GM10266 (cell line): Measurements from ENCODE around the gene FOS.

Experiments used
- DNase-seq: peaks from one replicate; pipeline ENCODE4 v3.0.0; 2012; ENCODE audit errors: extremely low spot score
- TF ChIP-seq, protein P1 (sequence below): IDR thresholded peaks from 2 replicates; pipeline ENCODE4 v1.5.1; 2012; ENCODE audit warnings: mild to moderate bottlenecking, low read depth; ENCODE audit not compliant: control insufficient read depth, insufficient read depth; ENCODE audit errors: missing control alignments

FOS gene

DNA sequence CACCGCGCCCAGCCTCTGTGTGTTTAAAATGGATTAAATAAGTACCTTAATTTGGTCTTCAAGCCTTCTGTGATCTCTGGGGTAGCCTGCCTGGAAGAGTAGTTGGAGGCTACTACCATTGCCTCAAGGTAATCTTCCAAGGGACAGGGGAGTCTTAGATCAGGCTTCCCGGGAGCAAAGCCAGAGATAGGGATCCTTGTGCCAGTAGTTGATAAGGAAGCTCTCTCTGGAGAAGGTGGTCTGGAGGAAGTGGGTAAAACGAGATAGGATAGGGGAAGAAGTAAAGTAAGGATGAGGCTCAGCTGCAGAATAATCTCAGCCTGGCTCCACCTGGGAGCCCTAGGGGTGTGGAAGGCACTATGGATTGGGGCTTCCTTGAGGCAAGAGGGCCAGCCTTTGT, 38.5 kb downstream of the FOS start:
- TF ChIP-seq, protein P1, sequence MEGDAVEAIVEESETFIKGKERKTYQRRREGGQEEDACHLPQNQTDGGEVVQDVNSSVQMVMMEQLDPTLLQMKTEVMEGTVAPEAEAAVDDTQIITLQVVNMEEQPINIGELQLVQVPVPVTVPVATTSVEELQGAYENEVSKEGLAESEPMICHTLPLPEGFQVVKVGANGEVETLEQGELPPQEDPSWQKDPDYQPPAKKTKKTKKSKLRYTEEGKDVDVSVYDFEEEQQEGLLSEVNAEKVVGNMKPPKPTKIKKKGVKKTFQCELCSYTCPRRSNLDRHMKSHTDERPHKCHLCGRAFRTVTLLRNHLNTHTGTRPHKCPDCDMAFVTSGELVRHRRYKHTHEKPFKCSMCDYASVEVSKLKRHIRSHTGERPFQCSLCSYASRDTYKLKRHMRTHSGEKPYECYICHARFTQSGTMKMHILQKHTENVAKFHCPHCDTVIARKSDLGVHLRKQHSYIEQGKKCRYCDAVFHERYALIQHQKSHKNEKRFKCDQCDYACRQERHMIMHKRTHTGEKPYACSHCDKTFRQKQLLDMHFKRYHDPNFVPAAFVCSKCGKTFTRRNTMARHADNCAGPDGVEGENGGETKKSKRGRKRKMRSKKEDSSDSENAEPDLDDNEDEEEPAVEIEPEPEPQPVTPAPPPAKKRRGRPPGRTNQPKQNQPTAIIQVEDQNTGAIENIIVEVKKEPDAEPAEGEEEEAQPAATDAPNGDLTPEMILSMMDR: no peak
- no peak for DNase-seq

DNA sequence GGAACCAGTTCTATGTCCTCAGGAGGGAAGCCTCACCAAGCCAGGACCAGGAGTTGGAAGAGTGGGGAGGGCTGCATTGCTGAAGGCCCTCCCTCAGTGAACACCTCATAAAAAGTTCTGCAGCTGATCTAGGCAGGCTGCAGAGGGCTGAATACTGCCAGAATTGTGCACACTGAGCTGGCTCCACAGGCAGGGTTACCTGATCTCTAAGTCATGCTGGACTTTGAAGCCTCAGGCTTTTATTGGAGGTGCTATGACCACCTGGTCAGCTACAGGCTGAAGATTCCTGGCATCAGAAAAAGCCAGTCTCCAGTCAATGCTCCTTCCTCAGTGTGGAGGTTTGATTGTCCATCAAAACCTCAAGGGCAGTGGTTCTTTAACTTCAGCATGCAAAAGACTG, 39.7 kb downstream of the FOS start:
- no peak for DNase-seq
- TF ChIP-seq, protein P1: no peak

DNA sequence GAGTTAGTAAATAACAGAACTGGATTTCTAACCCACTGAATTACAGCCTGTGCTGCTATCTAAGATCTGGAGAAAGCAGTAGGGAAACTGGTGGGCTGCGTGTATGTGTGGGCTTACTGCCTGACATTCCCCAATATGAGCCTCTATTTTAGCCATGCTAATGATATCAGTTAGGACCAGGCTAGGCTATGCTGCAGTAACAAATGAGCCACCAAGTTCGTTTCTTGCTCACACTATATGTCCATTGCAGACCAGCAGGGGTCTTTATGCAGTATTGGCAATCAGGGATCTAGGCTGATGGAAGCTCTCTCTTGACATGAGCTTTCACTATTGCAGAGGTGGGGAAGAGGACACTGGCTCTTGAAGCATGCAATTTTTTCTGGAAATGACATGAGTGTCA, 40.4 kb downstream of the FOS start:
- DNase-seq: no peak
- TF ChIP-seq, protein P1: no peak

DNA sequence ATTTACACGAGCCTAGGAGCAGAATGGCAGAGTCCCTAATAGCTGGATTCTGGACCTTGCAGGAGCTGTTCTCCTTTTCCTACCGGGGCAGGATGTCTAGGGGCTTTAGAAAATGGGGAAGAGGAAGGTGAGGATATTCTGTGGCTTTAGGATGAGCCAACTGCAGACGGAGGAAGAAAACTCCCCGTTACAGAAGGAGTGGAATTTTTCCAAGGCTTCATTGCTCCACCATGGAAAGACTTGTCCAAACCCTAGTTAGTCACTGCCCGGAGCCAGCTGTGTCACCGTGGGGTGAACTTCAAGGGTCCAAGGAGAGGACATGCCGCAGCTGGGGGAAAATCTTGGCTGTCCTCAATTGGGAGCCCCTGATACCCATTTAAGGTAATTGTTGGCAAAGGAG, 41.6 kb downstream of the FOS start:
- DNase-seq: no peak
- TF ChIP-seq, protein P1: no peak

DNA sequence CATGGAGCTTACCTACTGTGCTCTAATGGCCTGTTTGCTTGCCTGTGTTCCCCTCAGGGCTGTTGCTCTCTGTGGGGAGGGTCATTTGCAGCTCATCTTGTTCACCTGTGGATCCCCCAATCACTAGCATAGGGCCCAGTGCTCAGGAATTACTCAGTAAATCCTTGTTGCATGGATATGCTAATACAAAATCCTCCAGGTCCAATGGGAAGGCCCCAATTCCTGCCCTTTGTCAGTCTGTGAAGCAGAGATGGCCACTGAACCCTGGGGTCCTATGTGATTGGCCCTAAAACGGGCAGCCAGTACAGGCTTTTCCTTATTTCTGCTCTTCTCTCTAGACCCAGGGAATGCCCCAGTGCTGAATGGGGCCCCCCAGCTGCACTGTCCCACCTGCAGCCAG, 44.1 kb downstream of the FOS start:
- TF ChIP-seq, protein P1: no peak
- DNase-seq: no peak

DNA sequence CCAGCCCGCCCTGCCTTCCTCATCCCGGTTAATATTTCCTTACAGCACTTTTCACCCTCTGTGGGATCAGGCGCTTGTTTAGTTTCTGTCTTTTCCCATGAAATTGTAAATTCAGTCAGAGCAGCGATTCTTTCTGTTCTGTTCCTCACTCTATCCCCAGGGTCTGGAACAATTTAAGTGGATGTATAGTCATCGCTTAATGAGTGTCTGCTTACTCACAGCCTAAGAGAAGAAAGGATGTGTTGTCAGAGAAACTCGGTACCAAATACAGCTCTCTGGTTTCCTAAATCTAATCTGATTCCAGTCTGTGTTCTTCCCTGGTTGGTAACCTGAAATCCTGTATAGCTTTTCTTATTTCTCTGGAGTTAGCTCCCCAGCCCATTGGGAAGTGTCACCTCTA, 44.9 kb downstream of the FOS start:
- TF ChIP-seq, protein P1: no peak
- no peak for DNase-seq

DNA sequence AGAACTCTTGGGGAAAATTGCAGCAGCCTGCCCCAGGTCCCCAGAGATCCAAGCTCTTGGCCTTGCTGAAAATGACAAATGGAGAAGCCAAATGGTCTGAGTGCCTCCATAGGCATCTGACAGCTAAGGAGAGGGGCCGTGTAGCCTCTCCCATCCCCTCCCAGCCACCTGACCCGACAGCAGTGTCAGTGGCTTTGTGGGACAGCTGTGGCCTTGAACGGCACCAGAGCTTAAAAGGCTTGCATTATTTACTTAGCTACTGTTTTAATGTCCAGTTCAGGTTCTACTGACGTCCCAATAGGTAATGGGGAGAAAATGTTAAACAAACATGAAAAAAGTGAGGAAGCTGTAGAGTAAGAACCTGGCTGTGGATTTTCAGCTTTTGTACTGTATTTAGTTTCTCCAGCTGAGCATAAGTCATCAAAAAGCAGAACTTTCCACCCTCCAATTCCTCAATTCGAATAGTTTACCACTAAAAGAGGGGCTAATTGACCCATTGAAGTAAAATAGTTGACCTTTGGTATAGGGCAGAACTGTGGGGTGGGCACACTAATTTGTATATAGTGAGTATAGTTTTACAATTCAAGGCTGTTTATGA, 50.0 kb downstream of the FOS start:
- DNase-seq: no peak
- TF ChIP-seq, protein P1: no peak
